ENCODE data around the gene RPN2. TPM values are rescaled to one million over a fixed set of nuclear protein-coding genes. Genes with fewer than 3 reads are reported as not detected.

The RPN2 gene
- total RNA-seq, 1 experiment from 2014 or later: 234 TPM

- Histone ChIP-seq H3K56ac (ENCODE audit: insufficient read length, low read depth, low read length) (no peak overlapping the region), H4K8ac (replicated peaks; ENCODE audit: insufficient read length, low read depth, low read length) (no peak overlapping the region), H3K18ac (ENCODE audit: insufficient read length, low read depth, low read length) (no peak overlapping the region), H2BK120ac (ENCODE audit: low read depth, low read length, poor library complexity, severe bottlenecking) (no peak overlapping the region), H2BK20ac (ENCODE audit: low read depth, low read length, poor library complexity, severe bottlenecking) (no peak overlapping the region), H4K20me1 (ENCODE audit: control insufficient read depth, insufficient read depth, insufficient read length) (no peaks in the 10 kb centered on the region), H3K4ac (ENCODE audit: low read depth, low read length) (no peak overlapping the region), H3K4me1 (ENCODE audit: insufficient read depth, low read length) (peaks cover 3% of the 10 kb centered on the region; the same call in 1 of the 2 replicates), H3K79me1 (ENCODE audit: insufficient read depth, low read depth, low read length, poor library complexity, severe bottlenecking) (no peaks in the 10 kb centered on the region), H4K91ac (ENCODE audit: insufficient read length, low read depth, low read length) (no peak overlapping the region), H2BK5ac (ENCODE audit: insufficient read length, low read length) (no peak overlapping the region), H2AK5ac (ENCODE audit: insufficient read length, low read length) (no peak overlapping the region), H2BK12ac (ENCODE audit: insufficient read length, low read depth, low read length) (no peak overlapping the region), H3K9ac (ENCODE audit: extremely low read depth, insufficient read length, low read length) (no peak overlapping the region), H2AFZ (ENCODE audit: low read length) (no peak overlapping the region), H3T11ph (ENCODE audit: low read length) (no peak overlapping the region), H4K5ac (ENCODE audit: insufficient read length, low read depth, low read length) (no peak overlapping the region), H3K4me2 (ENCODE audit: insufficient read depth, insufficient read length, low read length) (no peak overlapping the region), H2BK15ac (ENCODE audit: low read depth, low read length) (no peak overlapping the region), H3K14ac (ENCODE audit: insufficient read depth, low read length) (no peak overlapping the region), H3K23ac (ENCODE audit: insufficient read length, low read depth, low read length) (no peak overlapping the region), H3K27ac (ENCODE audit: insufficient read length, low read depth, low read length) (no peak overlapping the region), H3K79me2 (ENCODE audit: insufficient read depth, low read length) (no peaks in the 10 kb centered on the region), H3K23me2 (ENCODE audit: insufficient read length, low read depth, low read length, poor library complexity, severe bottlenecking) (no peaks in the 10 kb centered on the region), H3K9me3 (ENCODE audit: control insufficient read depth, low read depth, low read length) (no peaks in the 10 kb centered on the region), H3K27me3 (ENCODE audit: insufficient read depth, low read length) (no peaks in the 10 kb centered on the region)
- H3K9me3 Mint-ChIP-seq: 0 out of 5 replicates have a peak, but pooled peaks cover 0 to 4% of the 10 kb centered on the region in 2 experiments
- H3K4me3 Mint-ChIP-seq: no peak overlapping the region
- no peak for TF ChIP-seq CTCF (conservative IDR thresholded peaks at IDR 0.05)
- H3K4me1 Mint-ChIP-seq: peaks cover 47 to 62% of the 10 kb centered on the region in 2 experiments
- no peaks in the 10 kb centered on the region; the same call in 1 of the 2 replicates for H3K27me3 Mint-ChIP-seq (ENCODE audit: low read depth)
- no peak for DNase-seq
- no CpG with 5 or more reads among the region's 1 CpG for WGBS (ENCODE audit: extremely low coverage, insufficient read length, low lambda C conversion rate)
- H3K36me3 Mint-ChIP-seq (ENCODE audit: insufficient read depth in 1 of 3, low read depth in 3 of 3): peaks cover 10 to 29% (median 19%) of the 10 kb centered on the region in 3 experiments
- H3K27ac Mint-ChIP-seq: peak overlapping the region in 2 of 3 experiments; percentile 12 to 13; a peak in 2 of 7 replicates
These were observed 68.4 kb downstream of the RPN2 start for GRCh38 chr20:37247547-37247946.
